ENCODE data around the gene TMEM179. TPM values are rescaled to one million over a fixed set of nuclear protein-coding genes. Genes with fewer than 3 reads are reported as not detected.

The TMEM179 gene
- total RNA-seq, 1 experiment from 2014 or later: 11.4 TPM

- H3K79me2 ChIP-seq (ENCODE audit: insufficient read depth, low read length): no peaks in the 10 kb centered on the region
- no peak within 1 kb of the TSS for H2BK5ac ChIP-seq (ENCODE audit: insufficient read length, low read length)
- H3K4me1 Mint-ChIP-seq: peaks cover 0 to 4% of the 10 kb centered on the region in 2 experiments; a peak in 1 of 4 replicates
- no peak within 1 kb of the TSS for H2BK12ac ChIP-seq (ENCODE audit: insufficient read length, low read depth, low read length)
- no peak within 1 kb of the TSS for H2BK15ac ChIP-seq (ENCODE audit: low read depth, low read length)
- no peaks in the 10 kb centered on the region for H3K23me2 ChIP-seq (ENCODE audit: insufficient read length, low read depth, low read length, poor library complexity, severe bottlenecking)
- no peak within 1 kb of the TSS for H4K5ac ChIP-seq (ENCODE audit: insufficient read length, low read depth, low read length)
- no peak within 1 kb of the TSS for H3K18ac ChIP-seq (ENCODE audit: insufficient read length, low read depth, low read length)
- no peak within 1 kb of the TSS for H3K4me3 Mint-ChIP-seq
- no peak within 1 kb of the TSS for H3K56ac ChIP-seq (ENCODE audit: insufficient read length, low read depth, low read length)
- H3K27me3 ChIP-seq (ENCODE audit: insufficient read depth, low read length): no peaks in the 10 kb centered on the region
- no peak within 1 kb of the TSS for H4K91ac ChIP-seq (ENCODE audit: insufficient read length, low read depth, low read length)
- H3K9ac ChIP-seq (ENCODE audit: extremely low read depth, insufficient read length, low read length): no peak within 1 kb of the TSS
- H4K8ac ChIP-seq (replicated peaks; ENCODE audit: insufficient read length, low read depth, low read length): no peak within 1 kb of the TSS
- H3K79me1 ChIP-seq (ENCODE audit: insufficient read depth, low read depth, low read length, poor library complexity, severe bottlenecking): no peaks in the 10 kb centered on the region
- TF ChIP-seq CTCF (conservative IDR thresholded peaks at IDR 0.05): no peak
- H3K27ac ChIP-seq (ENCODE audit: insufficient read length, low read depth, low read length): no peak within 1 kb of the TSS
- H3K4ac ChIP-seq (ENCODE audit: low read depth, low read length): no peak within 1 kb of the TSS
- no peak for DNase-seq
- H2BK120ac ChIP-seq (ENCODE audit: low read depth, low read length, poor library complexity, severe bottlenecking): no peak within 1 kb of the TSS
- no peak within 1 kb of the TSS for H3K23ac ChIP-seq (ENCODE audit: insufficient read length, low read depth, low read length)
- no peak within 1 kb of the TSS for H2AFZ ChIP-seq (ENCODE audit: low read length)
- no peak within 1 kb of the TSS for H3T11ph ChIP-seq (ENCODE audit: low read length)
- H3K9me3 Mint-ChIP-seq: no peaks in the 10 kb centered on the region; a peak in 1 of 5 replicates
- no peak within 1 kb of the TSS for H2AK5ac ChIP-seq (ENCODE audit: insufficient read length, low read length)
- peak within 1 kb of the TSS in 1 of 3 experiments; percentile 55; a peak in 1 of 7 replicates for H3K27ac Mint-ChIP-seq
- no peaks in the 10 kb centered on the region; the same call in none of the 2 replicates for H3K27me3 Mint-ChIP-seq (ENCODE audit: low read depth)
- H2BK20ac ChIP-seq (ENCODE audit: low read depth, low read length, poor library complexity, severe bottlenecking): no peak within 1 kb of the TSS
- H3K4me1 ChIP-seq (ENCODE audit: insufficient read depth, low read length): no peaks in the 10 kb centered on the region
- H3K36me3 Mint-ChIP-seq (ENCODE audit: insufficient read depth in 1 of 3, low read depth in 3 of 3): no peaks in the 10 kb centered on the region
- H3K4me2 ChIP-seq (ENCODE audit: insufficient read depth, insufficient read length, low read length): no peak within 1 kb of the TSS
- H3K14ac ChIP-seq (ENCODE audit: insufficient read depth, low read length): no peak within 1 kb of the TSS
- H3K9me3 ChIP-seq (ENCODE audit: control insufficient read depth, low read depth, low read length): no peaks in the 10 kb centered on the region
- WGBS (ENCODE audit: extremely low coverage, insufficient read length, low lambda C conversion rate): no CpG with 5 or more reads among the region's 17 CpGs
- no peaks in the 10 kb centered on the region for H4K20me1 ChIP-seq (ENCODE audit: control insufficient read depth, insufficient read depth, insufficient read length)
Observed at GRCh38 chr14:104579507-104579906, 25.1 kb downstream of the TMEM179 start, which contains the start of gene C14orf180. Gene C14orf180 (plus strand): TSS chr14:104579764. CDS start chr14:104586431, 6,667 bp downstream.

All from H9 (cell line).